Inferior parietal cortex (tissue), 1 donor: ENCODE measurements around the gene ACP7.
"Not testable (repeated sequence)": the region's sequence is repeated elsewhere in the genome, so short reads cannot be mapped to it uniquely, and the experiment has no call there.

Source experiments
- DNase-seq: peaks from one replicate; pipeline ENCODE4 v3.0.0-alpha.2; 2016; ENCODE audit errors: extremely low spot score

The ACP7 gene

DNA sequence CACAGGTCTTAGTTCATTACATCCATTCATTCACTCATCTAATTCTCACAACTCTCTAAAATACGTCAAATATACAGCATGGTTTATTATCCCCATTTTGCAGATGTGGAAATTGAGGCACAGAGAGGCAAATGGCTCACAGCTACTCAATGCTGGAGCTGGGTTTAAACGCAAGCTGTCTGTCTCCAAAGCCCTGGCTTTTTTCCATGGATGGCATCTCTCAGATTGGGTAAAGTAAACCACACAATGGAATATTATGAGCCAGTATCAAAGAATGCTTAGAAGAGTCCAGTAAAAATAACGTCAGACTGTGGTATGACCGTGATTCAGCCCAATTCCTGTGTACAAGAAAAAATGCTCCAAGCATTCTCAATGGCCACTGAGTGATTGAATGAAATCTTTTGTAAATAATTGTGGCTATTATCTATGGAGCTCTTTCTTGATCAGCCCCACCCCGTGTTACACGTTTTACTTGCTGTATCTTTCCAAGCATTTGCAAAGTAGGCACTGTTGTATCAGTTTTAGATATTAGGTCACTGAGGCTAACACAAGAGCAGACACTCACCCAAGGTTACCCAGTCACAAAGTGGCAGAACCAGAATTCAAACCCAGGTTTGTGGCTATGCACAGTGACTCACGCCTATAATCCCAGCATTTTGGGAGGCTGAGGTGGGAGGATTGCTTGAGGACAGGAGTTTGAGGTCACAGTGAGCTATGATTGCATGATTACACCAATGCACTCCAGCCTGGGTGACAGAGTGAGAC lies 5.5 kb upstream of the ACP7 start:
- peak; percentile 83 for DNase-seq

DNA sequence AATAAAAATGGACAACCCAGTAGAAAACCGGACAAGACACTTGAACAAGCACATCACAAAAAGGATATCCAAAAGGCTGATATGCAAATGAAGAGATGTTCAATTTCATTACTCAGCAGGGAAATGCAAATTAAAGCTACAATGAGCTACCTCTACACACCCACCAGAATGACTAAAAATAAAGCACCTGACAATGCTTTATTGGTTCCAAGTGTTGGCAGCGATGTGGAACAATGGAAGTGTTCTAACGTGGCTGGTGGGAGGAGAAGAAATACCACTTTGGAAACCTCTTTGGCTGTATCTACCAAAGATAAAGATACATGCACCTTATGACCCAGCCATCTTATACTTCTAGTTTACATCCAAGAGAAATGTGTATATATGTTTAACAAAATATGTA lies 3.7 kb upstream of the ACP7 start:
- no peak for DNase-seq

DNA sequence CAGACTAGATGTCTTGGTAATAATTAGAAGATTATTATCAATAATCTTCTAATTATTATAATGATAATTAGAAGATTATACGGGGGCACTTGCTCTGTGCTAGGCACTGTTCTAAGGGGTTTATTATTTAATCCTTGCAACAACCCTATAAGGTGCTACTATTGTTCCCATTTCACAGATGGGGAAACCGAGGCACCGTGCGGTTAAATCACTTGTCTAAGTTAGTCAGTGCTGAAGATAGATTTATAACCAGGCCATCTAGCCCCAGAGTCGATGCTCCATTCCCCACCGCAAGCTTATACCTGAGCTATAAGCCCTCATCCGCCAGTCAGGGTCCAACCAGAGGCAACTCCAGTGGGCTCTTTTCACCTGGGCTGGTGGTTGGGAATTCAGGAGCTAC lies 2.0 kb upstream of the ACP7 start:
- DNase-seq = no peak

DNA sequence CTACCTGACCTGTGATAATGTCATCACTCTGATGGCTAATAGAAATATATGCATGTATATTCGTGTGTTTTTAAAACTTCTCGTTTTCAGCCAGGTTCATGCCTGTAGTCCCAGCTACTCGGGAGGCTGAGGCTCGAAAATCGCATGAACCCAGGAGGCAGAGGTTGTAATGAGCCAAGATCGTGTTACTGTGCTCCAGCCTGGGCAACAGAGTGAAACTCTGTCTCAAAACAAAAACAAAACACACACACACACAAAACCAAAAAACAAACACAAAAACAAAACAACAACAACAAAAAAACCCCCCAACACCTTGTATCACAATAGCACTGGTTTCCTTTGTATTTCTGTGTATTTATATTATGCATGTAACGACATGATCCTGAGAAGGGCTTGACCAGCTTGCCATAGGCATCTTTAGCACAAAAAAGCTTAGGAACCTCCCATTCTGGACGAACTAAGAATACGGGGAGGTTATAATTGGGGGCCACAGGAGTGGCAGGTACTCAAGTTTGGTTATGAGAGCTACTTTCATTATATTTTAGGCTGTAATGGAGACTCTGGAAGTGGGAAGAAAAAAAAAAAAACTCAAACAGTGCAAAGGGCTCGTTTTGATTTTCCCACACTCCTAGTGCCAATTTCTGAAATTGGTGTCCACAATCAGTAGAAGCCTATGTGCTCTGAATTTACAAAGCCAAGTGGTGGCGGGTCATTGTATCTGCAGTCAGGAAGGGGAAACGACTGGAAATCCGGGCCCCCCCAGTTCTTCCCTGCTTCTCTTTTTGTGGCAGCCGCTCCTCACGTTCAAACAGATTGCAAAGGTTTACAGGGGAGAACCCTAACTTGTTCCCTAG lies 1.2 kb upstream of the ACP7 start:
- peak; percentile 27 for DNase-seq

DNA sequence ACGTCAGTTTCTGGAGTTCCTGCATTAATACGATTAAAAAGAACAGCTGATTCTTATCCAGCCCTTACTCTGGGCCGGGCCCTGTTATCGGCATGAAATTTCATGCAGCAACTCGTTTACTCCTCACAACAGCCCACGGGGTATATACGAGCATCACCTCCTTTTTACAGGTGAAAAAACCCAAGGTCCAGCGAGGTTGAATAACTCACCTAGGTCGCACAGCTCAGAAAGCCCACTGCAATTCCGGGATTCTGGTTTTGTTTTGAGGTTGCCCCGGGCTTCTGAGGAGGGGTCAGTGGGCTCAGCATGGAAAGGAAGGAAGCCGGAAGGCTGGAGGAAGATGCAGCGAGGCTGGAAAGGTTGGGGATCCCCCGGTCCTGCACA lies 577 bp upstream of the ACP7 start:
- DNase-seq = no peak

DNA sequence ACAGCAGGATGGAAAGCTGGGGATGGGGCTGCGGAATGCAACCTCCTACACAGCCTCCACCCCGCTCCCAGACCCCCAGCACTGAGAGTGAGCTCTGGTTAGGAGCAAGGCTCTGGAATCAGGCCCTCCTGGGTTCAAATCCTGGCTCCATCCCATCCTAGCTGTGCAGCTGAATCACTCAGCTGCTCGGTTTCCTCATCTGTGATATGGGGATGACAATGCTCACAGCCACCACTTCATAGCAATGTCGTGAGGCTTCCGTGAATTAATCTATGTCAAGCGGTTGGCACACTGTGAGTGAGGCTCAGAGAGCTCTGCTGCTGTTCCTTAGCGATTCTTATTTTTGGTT lies 538 bp downstream of the ACP7 start:
- DNase-seq = no peak

DNA sequence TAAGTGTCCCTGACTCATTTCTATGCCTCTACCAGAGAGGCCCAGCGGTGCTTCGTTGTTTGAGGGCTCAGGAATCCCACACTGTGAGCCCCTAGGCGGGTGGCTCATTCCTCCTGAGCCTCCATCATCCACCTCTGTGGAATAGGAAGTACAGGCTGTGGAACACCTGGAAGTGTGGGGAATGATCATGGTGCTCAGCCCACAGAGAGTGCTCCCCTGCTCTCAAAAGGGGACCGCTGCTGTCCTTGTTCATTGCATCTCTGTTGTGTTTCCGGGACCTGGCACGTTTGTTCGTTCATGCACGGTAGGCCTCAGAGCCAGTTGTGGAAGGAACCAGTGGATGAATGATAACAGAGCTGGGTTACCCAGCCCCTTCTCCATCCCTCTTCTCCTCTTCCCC lies 1.2 kb downstream of the ACP7 start:
- no peak for DNase-seq

DNA sequence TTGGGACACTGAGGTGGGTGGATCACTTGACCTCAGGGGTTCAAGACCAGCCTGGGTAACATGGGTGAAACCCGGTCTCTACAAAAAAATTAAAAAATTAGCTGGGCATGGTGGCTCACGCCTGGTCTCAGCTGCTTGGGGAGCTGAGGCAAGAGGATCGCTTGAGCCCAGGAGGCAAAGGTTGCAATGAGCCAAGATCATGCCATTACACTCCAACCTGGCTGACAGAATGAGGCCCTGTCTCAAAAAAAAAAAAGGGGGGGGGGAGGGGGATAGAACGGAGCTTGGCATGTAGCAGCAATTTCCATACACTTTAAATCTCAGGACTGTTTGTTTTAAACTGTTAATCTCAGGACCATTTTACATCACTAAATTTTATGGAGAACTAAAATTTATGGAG lies 2.2 kb downstream of the ACP7 start:
- no peak for DNase-seq

DNA sequence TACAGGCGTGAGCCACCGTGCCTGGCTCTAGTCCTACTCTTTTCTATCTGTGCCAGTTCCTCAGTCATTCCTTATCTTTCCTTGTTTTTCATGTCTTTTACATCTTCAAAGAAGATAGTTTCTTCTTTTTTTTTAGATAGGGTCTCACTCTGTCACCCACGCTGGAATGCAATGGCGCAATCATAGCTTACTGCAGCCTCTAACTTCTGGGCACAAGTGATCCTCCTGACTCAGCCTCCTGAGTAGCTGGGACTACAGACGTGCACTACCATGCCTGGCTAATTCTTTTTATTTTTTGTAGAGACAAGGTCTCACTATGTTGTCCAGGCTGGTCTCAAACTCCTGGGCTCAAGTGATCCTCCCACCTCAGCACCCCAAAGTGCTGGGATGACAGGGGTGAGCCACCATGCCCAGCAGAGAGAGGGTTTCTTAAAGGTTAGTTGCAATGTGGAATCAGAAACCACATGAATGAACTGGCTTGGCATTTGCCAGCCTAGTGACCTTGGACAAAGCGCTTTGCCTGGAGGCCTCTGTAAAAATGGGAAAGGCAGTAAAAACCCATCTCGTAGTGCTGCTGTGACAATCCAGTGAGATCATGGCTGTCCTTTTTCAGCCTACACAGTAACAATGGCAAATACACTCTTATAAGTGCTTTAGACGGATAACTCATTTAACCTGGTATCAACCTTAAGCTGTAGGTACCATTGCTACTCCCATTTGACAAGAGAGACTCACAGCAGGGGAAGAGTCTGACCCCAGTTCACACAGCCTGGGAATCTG lies 3.9 kb downstream of the ACP7 start:
- DNase-seq = no peak

DNA sequence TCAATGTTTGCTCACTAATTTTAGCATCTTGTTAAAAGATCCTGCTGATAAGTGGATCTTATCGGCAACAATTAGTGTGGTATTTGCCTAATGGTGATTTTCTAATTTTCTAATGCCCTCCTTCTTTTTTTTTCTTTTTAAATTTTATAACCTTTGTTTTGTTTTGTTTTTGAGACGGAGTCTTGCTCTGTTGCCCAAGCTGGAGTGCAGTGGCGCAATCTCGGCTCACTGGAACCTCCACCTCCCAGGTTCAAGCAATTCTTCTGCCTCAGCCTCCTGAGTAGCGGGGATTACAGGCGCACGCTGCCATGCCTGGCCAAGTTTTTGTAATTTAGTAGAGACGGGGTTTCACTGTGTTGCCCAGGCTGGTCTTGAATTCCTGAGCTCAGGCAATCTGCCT lies 5.8 kb downstream of the ACP7 start:
- DNase-seq = not testable (repeated sequence)

DNA sequence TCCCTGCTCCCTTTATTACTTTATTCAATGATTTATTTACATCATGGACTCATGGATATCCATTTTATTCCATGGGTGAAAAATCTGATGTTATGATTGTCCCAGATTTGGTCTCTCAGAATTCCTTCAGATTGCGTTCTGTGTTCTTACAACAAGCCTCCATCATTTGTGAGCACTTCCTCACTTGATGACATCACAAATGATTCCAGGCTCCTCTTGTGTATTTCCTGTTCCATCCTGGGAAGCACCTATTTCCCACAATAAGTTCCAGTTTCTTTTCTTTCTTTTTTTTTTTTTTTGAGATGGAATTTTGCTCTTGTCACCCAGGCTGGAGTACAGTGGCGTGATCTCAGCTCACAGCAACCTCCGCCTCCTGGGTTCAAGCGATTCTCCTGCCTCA lies 6.7 kb downstream of the ACP7 start:
- no peak for DNase-seq

DNA sequence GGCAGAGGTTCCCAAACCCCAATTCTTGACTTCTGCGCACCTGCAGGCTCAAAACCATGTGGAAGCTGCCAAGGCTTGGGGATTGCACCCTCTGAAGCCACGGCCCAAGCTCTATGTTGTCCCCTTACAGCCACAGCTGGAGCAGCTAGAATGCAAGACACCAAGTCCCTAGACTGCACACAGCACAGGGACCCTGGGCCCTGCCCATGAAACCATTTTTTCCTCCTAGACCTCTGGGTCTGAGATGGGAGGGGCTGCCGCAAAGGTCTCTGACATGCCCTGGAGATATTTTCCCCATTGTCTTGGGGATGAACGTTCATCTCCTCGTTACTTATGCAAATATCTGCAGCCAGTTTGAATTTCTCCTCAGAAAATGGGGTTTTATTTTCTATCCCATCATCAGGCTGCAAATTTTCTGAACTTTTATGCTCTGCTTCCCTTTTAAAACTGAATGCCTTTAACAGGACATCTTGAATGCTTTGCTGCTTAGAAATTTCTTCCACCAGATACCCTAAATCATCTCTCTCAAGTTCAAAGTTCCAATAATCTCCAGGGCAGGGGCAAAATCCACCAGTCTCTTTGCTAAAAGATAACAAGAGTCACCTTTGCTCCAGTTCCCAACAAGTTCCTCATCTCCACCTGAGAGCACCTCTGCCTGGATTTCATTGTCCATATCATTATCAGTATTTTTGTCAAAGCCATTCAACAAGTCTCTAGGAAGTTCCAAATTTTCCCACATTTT lies 11.8 kb downstream of the ACP7 start:
- DNase-seq = not testable (repeated sequence)

DNA sequence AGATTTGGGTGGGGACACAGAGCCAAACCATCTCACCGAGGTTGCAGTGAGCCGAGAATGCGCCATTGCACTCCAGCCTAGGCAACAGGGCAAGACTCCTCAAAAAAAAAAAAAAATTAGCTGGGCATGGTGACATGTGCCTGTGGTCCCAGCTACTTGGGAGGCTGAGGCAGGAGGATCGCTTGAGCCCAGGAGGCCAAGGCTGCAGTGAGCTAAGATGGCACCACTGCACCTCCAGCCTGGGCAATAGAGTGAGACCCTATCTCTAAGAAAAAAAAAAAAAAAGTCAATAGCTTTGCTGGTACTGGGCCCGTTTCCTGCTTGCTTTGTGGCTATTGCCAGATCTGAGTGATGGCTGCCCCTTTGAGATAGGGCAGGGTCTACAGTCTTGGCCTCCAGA lies 13.1 kb downstream of the ACP7 start:
- DNase-seq = no peak

DNA sequence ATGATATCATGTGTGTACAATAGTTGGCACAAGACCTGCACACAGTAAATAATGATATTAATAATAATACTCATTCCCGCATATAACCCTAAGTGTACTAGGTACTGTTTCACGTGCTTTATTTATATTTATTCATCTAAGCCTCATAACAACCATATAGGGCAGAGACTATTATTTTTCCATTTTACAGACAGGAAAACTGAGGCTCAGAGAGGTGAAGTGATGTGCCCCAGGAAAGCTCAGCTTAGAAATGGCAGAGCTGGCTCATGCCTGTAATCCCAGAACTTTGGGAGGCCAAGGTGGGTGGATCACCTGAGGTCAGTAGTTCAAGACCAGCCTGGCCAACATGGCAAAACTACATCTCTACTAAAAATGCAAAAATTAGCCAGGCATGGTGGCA lies 13.6 kb downstream of the ACP7 start:
- no peak for DNase-seq

DNA sequence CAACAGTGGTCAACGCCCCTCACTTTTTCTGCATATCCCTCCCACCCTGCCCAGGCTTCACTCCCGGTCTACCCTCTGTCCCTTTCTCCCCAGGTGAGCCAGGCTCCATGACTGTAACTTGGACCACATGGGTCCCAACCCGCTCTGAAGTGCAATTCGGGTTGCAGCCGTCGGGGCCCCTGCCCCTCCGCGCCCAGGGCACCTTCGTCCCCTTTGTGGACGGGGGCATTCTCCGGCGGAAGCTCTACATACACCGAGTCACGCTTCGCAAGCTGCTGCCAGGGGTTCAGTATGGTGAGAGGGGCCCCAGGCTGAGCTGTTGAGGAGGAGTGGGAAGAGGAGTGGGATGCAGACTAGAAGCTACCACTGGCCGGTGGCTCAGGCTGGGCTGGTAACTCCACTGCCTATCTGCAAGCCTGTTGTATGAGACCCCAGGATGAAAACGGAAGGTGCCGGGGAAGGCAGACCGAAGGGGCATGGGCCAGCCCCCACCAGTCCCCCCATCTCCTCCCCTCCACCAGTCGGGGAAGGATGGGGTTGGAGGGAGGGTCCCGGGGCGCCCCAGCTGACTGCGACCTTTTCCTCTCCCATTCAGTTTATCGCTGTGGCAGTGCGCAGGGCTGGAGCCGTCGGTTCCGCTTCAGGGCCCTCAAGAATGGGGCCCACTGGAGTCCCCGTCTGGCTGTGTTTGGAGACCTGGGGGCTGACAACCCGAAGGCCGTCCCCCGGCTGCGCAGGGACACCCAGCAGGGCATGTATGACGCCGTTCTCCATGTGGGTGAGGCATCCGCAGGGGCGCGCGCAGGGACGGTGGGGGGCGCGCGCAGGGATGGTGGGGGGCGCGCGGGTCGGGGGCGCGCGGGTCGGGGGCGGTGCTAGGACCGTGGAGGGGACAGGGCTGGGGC lies 14.4 kb downstream of the ACP7 start:
- no peak for DNase-seq

DNA sequence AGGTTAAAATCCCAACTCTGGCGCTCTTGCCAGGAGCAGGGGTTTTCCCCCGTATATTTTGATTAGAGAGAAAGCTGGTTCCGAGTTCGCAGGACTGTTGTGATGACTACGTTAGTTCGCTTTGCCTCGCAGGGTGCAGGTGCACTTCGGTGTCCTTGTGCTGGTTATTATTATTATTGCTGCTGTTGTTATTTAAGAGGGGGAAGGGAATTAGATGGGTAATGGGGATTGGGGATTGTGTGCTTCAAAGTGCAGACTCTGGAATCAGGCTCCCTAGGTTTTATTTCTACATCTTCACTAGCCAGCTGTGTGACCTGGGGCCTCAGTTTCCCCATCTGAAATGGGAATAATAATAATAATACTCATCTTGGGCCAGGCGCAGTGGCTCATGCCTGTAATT lies 15.2 kb downstream of the ACP7 start:
- DNase-seq = no peak

DNA sequence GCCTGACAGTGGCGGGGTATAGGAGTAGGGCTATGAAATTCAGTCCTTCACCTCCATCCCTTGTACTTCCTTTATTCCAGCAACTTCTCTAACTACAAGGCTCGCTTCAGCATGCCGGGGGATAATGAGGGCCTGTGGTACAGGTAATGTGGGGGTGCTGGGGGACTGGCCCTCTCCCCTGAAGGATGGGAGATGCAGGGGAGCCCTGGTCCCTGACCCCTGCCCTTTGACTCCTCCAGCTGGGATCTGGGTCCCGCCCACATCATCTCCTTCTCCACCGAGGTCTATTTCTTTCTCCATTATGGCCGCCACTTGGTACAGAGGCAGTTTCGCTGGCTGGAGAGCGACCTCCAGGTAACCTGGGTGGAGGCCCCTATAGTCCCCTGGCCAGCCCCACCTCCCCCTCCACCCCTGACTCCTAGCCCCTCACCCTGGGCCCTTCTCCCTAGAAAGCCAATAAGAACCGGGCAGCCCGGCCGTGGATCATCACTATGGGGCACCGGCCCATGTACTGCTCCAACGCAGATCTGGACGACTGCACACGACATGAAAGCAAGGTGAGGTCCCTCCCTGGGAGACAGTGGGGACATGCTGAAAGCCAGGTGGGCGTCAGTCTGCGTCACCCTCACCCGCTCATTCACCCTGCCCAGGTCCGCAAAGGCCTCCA lies 16.5 kb downstream of the ACP7 start:
- no peak for DNase-seq

DNA sequence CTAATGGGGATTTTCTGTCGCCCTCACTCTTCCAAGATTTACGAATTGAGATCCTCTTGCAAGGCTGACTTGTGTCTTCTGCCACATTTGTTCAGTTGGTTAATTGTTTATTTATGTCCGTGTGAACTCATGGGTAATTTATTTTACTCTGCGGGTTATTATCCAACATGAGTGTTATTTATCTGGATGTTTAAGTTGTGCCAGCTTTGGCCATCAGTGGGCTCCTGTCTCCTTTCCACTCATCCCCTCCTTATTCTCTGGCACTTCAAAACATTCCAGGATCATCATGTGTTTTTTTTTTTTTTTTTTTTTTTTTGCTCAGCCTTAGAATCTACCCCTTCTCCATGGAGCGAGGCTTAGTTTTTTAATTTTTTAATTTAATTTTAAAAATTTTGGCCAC lies 19.0 kb downstream of the ACP7 start:
- no peak for DNase-seq

DNA sequence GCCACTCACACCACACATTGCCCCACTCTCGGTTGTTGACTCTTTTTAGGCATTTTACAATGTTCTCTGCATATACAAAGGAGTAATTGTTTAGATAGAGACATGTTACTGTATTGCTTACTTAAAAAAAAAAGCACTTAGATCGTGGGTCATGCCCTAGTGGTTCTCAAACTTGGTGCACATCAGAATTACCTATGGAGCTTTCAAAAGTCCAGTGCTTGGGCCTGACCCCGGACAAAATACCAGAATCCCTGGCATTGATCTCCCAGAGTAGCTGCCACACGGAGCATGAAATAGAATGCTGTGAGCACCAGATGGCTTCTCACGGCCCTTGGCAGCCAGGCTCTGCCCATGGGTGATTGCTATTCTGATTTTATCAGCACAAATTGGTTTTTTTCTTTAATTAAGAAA lies 20.0 kb downstream of the ACP7 start:
- DNase-seq = no peak

DNA sequence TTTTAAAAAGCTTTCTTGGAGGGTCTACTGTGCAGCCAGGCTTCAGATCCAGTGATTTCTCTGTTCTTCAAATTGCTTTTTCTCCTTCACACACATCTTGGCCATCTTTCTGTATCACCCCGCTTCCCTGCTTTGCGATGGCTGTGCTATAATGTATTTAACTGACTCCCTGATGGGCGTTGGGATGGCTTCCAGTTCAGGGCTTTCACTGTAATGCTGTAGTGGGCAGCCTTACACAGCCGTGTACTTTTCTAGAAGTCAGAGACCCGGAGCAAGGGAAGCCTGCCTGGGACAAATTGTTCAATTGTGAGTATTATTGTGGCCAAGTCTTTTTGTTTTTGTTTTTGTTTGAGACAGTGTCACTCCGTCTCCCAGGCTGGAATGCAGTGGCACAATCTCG lies 22.0 kb downstream of the ACP7 start:
- no peak for DNase-seq
